Panc1 (cell line): ENCODE measurements around the gene ITGB3.

Experiments
- CTCF ChIP-seq: fragments of 450-650 bp; IDR thresholded peaks from 2 replicates; pipeline ENCODE4 v1.5.1; 2017; ENCODE audit warnings: mild to moderate bottlenecking
- SIN3A ChIP-seq: IDR thresholded peaks from 2 replicates; pipeline ENCODE4 v1.6.1; 2012; ENCODE audit warnings: low read depth, mild to moderate bottlenecking, low read length, moderate library complexity, borderline replicate concordance; ENCODE audit not compliant: insufficient read depth

DNA sequence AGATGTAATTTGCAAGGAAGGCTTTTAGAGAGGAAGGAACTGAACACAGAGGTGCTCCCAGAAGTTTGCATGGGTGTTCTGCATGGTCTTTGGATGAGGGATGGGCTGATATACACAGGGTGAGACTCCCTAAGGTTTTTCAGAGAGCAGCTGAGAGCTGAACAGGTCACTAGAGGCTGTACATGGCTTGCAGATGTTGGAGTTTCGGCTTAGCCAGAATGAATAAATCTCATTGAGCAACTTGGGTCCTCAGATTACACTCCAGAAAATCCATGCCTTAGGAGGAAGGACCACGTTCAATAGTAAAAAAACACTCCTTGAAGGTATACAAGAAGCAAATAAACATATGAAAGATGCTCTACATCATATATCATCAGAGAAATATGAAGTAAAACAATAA lies 7.5 kb upstream of the ITGB3 start:
- no peak for TF ChIP-seq CTCF
- TF ChIP-seq SIN3A, result no peak
